Breast epithelium (tissue), 4 donors: ENCODE measurements around the gene LAG3. TPM values are rescaled to one million over a fixed set of nuclear protein-coding genes. Genes with fewer than 3 reads are reported as not detected.
A peak's percentile ranks its signal among the peaks of the same experiment; 100 is the strongest.

Experiments used
- DNase-seq, 2 donors: peaks; one replicate each; pipeline ENCODE4 v3.0.0-alpha.2; 2019; ENCODE audit warnings: low spot score in 2 of 2
- H3K27ac ChIP-seq, 2 donors: fragments of 200-600 bp; sonication (generic) in 1 of 2; one replicate each; pipeline ENCODE4 v1.5.1; 2016 to 2019; ENCODE audit warnings: mild to moderate bottlenecking in 1 of 2
- H3K27me3 ChIP-seq, 2 donors: fragments of 200-600 bp; sonication (generic) in 1 of 2; one replicate each; pipeline versions ENCODE4 v1.5.1 to v1.6.0; 2017 to 2019; ENCODE audit warnings: control low read depth in 1 of 2, mild to moderate bottlenecking in 1 of 2
- H3K36me3 ChIP-seq: fragments of 200-600 bp; one replicate; pipeline ENCODE4 v1.5.1; 2019
- H3K4me1 ChIP-seq, 2 donors: fragments of 200-600 bp; sonication (generic); one replicate each; pipeline ENCODE4 v1.5.1; 2016 to 2019; ENCODE audit warnings: control low read depth in 1 of 2
- H3K4me3 ChIP-seq, 3 donors: fragments of 200-600 bp; sonication (generic); 1 replicate in 2 of 3; 2 replicates in 1 of 3; pipeline ENCODE4 v1.5.1; 2016 to 2019; ENCODE audit warnings: mild to moderate bottlenecking in 3 of 3, moderate library complexity in 2 of 3
- H3K9me3 ChIP-seq, 2 donors: fragments of 200-600 bp; sonication (generic) in 1 of 2; one replicate each; pipeline ENCODE4 v1.5.1; 2016 to 2019; ENCODE audit warnings: control low read depth in 1 of 2
- POLR2A ChIP-seq: fragments of 450-650 bp; IDR thresholded peaks from one replicate; pipeline ENCODE4 v1.6.1; 2016; ENCODE audit warnings: antibody characterized with exemption, mild to moderate bottlenecking, moderate library complexity
- POLR2AphosphoS5 ChIP-seq, 3 donors: sonication (generic); formaldehyde crosslinking; IDR thresholded peaks; one replicate each; pipeline ENCODE4 v1.6.1; 2017; ENCODE audit warnings: antibody characterized with exemption in 3 of 3
- intact Hi-C: fragments of 100-400 bp; cut with DNase I; formaldehyde crosslinking; loops from one replicate; pipeline ENCODE4 v1.15.1; 2023; ENCODE audit warnings: low total_unique reads
- total RNA-seq, 3 donors: library from RNA; depleted of rRNA; stranded (reverse); fragments of >200 nt; gene quantifications; one replicate each; pipeline ENCODE4 v1.1.0, GENCODE V29; 2016
- TF ChIP-seq, protein P1 (sequence below), 3 donors: fragments of 450-650 bp; IDR thresholded peaks; one replicate each; pipeline ENCODE4 v1.5.1; 2016 to 2017; ENCODE audit warnings: antibody characterized with exemption in 3 of 3, mild to moderate bottlenecking in 3 of 3, moderate library complexity in 3 of 3

The LAG3 gene
- total RNA-seq, 3 donors from 2014 or later: 0.44 to 1.3 (median 0.80) TPM

DNA sequence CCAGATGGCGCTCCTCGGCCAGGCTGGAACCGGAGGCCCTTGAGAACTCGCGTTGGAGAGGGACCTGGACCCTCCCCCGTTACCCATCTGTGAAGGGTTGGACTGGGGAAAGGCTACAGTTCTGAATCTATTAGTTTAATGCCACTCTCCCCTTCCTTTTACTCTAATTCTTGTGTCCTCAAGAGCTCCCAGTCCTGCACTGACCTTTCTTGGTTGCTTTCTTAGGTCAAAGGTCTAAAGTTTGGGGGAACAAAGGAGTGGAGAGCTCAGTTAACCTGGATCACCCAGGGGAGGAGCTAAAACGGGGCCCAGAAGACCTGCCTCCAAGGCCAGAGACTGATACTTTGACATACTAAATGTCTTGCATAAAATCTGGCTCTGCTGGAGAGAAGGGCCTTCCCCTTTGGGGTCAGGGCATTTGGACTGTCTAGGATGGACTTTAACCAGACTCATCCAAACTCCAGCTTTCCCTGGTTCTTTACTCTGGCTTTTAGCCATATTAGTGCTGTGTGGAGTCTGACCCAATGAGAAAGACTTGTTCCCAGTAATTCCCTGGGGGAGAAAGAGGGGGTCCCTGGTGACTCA lies 18.5 kb upstream of the LAG3 start:
- Histone ChIP-seq H3K4me3 (peak overlapping the region; percentile 82 to 98 (median 94)), H3K27ac (peak overlapping the region; percentile 98 to 99)
- intact Hi-C loops: no loop called here

DNA sequence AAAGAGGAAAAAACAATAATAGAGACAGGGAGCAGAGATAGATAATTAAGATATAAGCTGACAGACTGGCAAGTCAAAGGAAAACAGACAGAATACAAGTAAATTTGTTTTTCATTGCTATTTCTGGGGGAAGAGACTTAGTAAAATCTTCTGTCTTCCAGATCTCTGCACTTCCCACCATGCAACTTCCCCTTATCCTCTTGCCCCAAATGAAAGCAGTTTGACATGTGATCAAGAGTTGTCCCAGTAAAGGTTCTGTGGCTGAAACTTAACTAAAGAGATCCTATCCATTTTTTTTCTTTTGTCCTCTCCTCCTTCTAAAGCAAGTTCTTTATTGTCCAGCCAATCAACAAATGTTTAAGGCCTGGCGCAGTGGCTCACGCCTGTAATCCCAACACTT lies 17.9 kb upstream of the LAG3 start:
- H3K27ac ChIP-seq: peak overlapping the region; percentile 98 to 99
- intact Hi-C loops: no loop called here
- TF ChIP-seq, protein P1, sequence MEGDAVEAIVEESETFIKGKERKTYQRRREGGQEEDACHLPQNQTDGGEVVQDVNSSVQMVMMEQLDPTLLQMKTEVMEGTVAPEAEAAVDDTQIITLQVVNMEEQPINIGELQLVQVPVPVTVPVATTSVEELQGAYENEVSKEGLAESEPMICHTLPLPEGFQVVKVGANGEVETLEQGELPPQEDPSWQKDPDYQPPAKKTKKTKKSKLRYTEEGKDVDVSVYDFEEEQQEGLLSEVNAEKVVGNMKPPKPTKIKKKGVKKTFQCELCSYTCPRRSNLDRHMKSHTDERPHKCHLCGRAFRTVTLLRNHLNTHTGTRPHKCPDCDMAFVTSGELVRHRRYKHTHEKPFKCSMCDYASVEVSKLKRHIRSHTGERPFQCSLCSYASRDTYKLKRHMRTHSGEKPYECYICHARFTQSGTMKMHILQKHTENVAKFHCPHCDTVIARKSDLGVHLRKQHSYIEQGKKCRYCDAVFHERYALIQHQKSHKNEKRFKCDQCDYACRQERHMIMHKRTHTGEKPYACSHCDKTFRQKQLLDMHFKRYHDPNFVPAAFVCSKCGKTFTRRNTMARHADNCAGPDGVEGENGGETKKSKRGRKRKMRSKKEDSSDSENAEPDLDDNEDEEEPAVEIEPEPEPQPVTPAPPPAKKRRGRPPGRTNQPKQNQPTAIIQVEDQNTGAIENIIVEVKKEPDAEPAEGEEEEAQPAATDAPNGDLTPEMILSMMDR (IDR thresholded peaks at IDR 0.05): no peak
- TF ChIP-seq POLR2AphosphoS5 (IDR thresholded peaks at IDR 0.05) (no peak), POLR2A (no peak)

More for the DNA sequence above, 18.5 kb upstream of the LAG3 start:
- peaks cover 0 to 9% of the 10 kb centered on the region in 2 donors for H3K4me1 ChIP-seq
- no peak for DNase-seq
- no peaks in the 10 kb centered on the region for H3K27me3 ChIP-seq
- H3K9me3 ChIP-seq: no peaks in the 10 kb centered on the region
- TF ChIP-seq POLR2AphosphoS5 (IDR thresholded peaks at IDR 0.05) (no peak), POLR2A (no peak)
- TF ChIP-seq, protein P1 (IDR thresholded peaks at IDR 0.05): peak in 1 of 3 donors; percentile 5
- H3K36me3 ChIP-seq: peaks cover 14% of the 10 kb centered on the region

DNA sequence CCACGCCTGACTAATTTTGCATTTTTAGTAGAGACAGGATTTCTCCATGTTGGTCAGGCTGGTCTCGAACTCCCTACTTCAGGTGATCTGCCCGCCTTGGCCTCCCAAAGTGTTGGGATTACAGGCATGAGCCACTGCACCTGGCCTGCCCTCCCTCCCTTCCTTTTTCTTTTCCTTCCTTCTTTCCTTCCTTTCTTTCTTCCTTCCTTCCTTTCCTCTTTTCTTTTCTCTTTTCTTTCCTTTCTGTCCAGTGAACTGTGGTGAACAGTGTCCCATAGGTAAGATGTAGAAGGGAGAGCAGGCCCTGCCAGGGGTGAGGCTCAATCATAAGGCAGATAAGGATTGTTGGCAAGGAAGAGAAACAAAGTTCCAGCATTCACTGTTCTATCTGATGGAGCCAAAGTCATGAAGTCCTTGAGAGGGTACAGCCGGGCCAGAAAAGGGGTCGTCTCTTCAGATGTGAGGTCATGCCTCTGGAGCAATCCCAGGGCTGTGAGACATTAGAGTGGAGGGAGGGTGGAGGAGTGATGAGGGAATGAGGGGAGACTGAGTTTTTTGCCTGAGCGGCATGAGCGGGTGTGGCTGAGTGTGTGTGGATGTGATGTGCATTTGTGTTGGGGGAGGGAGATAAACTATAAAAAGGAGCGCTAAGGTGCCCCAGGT lies 15.2 kb upstream of the LAG3 start:
- Histone ChIP-seq H3K9me3 (no peaks in the 10 kb centered on the region), H3K36me3 (no peaks in the 10 kb centered on the region), H3K27me3 (no peaks in the 10 kb centered on the region), H3K4me1 (peaks cover 0 to 3% of the 10 kb centered on the region in 2 donors), H3K27ac (no peak overlapping the region), H3K4me3 (no peak overlapping the region)
- intact Hi-C loops: no loop called here
- TF ChIP-seq POLR2A (no peak), POLR2AphosphoS5 (IDR thresholded peaks at IDR 0.05) (no peak)
- TF ChIP-seq, protein P1 (IDR thresholded peaks at IDR 0.05): no peak
- no peak for DNase-seq

More for the DNA sequence above, 17.9 kb upstream of the LAG3 start:
- no peak overlapping the region for H3K4me3 ChIP-seq
- DNase-seq: no peak
- H3K4me1 ChIP-seq: peaks cover 0 to 9% of the 10 kb centered on the region in 2 donors
- no peaks in the 10 kb centered on the region for H3K9me3 ChIP-seq
- H3K36me3 ChIP-seq: peaks cover 9% of the 10 kb centered on the region
- no peaks in the 10 kb centered on the region for H3K27me3 ChIP-seq

DNA sequence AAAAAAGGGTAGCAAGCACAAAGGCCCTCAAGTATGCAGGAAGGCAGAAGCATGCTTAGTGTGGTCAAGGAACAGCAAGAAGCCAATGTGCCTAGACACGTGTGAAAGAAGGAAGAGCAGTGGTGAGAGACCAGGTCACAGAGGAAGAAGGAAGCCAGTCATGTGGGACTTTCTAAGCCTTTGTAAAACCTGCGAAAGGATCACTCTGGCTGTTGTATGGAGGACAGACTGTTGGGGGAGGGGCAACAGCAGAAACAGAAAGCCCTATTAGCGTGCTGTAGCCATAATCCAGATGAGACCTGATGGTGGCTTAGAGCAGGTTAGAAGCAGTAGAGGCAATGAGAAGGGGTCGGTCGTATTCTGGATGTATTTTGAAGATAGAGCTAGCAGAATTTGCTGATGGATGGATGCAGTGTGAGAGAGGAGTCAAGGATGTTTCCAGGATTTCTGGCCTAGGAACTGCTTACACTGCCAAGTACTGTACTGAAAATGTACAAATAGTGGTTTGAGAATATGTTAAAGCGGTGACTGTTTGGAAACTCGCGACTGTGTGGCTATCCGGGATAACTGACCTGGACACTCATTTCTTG lies 13.7 kb upstream of the LAG3 start:
- no peak overlapping the region for H3K4me3 ChIP-seq
- no peaks in the 10 kb centered on the region for H3K9me3 ChIP-seq
- TF ChIP-seq POLR2AphosphoS5 (IDR thresholded peaks at IDR 0.05) (no peak), POLR2A (no peak)
- TF ChIP-seq, protein P1 (IDR thresholded peaks at IDR 0.05): no peak
- H3K4me1 ChIP-seq: no peaks in the 10 kb centered on the region
- intact Hi-C loops: no loop called here
- H3K27me3 ChIP-seq: no peaks in the 10 kb centered on the region
- H3K36me3 ChIP-seq: no peaks in the 10 kb centered on the region
- H3K27ac ChIP-seq: no peak overlapping the region
- DNase-seq: no peak

DNA sequence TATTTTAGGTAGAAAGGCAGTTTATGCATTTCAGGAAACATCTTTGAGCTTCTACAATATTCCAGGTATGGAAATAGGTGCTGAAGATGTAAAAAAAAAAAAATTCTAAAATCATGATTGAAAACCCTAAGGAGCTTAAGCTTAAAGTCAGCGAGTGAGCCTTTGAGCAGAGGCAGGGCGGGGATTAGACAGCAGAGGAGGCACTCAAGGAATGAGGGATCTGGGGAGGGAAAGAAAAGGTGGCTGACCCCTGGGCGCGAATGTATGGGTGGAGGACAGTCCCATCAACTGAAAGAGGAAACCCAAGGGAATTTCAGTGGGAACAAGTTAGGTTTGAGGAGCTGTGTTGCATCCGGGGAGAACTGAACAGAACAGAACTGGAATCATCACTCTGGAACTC lies 12.6 kb upstream of the LAG3 start:
- DNase-seq: no peak
- no peak overlapping the region for H3K27ac ChIP-seq

More for the DNA sequence above, 12.6 kb upstream of the LAG3 start:
- no peak overlapping the region for H3K4me3 ChIP-seq
- intact Hi-C loops: no loop called here
- TF ChIP-seq, protein P1 (IDR thresholded peaks at IDR 0.05): no peak
- H3K36me3 ChIP-seq: no peaks in the 10 kb centered on the region
- no peaks in the 10 kb centered on the region for H3K9me3 ChIP-seq
- H3K4me1 ChIP-seq: no peaks in the 10 kb centered on the region
- no peaks in the 10 kb centered on the region for H3K27me3 ChIP-seq
